AG04450 (cell line): Measurements from ENCODE around the gene ANO6. TPM values are rescaled to one million over a fixed set of nuclear protein-coding genes. Genes with fewer than 3 reads are reported as not detected.

ENCODE experiments used
- CTCF ChIA-PET: fragments of 300-600, 350-600 bp; formaldehyde crosslinking; extraction: SDS; loops from one replicate; lab custom pipeline; 2022; ENCODE audit warnings: antibody characterized with exemption, inconsistent platforms; lab: Charles Lee
- POLR2A ChIA-PET: fragments of 350-600 bp; formaldehyde crosslinking; extraction: SDS; loops from one replicate; lab custom pipeline; 2021; ENCODE audit warnings: antibody characterized with exemption, inconsistent platforms; lab: Yijun Ruan, JAX
- DNase-seq: peaks from one replicate; pipeline ENCODE4 v3.0.0-alpha.2; 2011; ENCODE audit warnings: low read depth, low spot score
- H3K27ac ChIP-seq: one replicate; pipeline ENCODE4 v1.5.1; 2012; ENCODE audit warnings: low read depth, low read length, control low read depth
- H3K27me3 ChIP-seq: one replicate; pipeline ENCODE4 v1.6.0; 2012; ENCODE audit warnings: low read length; ENCODE audit not compliant: control insufficient read depth, insufficient read depth
- H3K4me3 ChIP-seq: 2 replicates; pipeline ENCODE4 v1.5.1; 2011; ENCODE audit warnings: mild to moderate bottlenecking, low read depth, low read length, control low read depth
- H3K9me3 ChIP-seq: 2 replicates; pipeline ENCODE4 v1.5.1; 2012; ENCODE audit warnings: low read length; ENCODE audit not compliant: control insufficient read depth, insufficient read depth
- CTCF ChIP-seq: IDR thresholded peaks from 2 replicates; pipeline ENCODE4 v1.5.1; 2011; ENCODE audit warnings: low read depth, low read length, control low read depth, inconsistent platforms
- polyA plus RNA-seq: library from polyadenylated mRNA; depleted of rRNA; stranded (reverse); fragments of >200 nt; gene quantifications from 2 replicates; pipeline ENCODE4 v1.2.3, GENCODE V29; 2011

Gene ANO6
- polyA plus RNA-seq, 1 experiment: 51.9 TPM

GRCh38 chr12:45291518-45291917 is 75.6 kb downstream of the ANO6 start:
- Histone ChIP-seq H3K27me3 (no peaks in the 10 kb centered on the region), H3K4me3 (no peak overlapping the region), H3K27ac (no peak overlapping the region), H3K9me3 (no peaks in the 10 kb centered on the region)
- POLR2A ChIA-PET: no interaction called here
- DNase-seq: no peak
- CTCF ChIA-PET: interaction anchor here (2.2 kb wide), 1 partner anchor 22 kb away, joined by 5 read pairs; no protein-coding TSS in a partner anchor
- no peak for TF ChIP-seq CTCF

GRCh38 chr12:45292486-45293195 is 76.7 kb downstream of the ANO6 start:
- ChIA-PET POLR2A (no interaction called here), CTCF (interaction anchor here (0.5 to 0.8 kb wide), 3 partner anchors 44 to 466 kb away, joined by 3 to 4 read pairs (median 3); no protein-coding TSS in a partner anchor)

DNA sequence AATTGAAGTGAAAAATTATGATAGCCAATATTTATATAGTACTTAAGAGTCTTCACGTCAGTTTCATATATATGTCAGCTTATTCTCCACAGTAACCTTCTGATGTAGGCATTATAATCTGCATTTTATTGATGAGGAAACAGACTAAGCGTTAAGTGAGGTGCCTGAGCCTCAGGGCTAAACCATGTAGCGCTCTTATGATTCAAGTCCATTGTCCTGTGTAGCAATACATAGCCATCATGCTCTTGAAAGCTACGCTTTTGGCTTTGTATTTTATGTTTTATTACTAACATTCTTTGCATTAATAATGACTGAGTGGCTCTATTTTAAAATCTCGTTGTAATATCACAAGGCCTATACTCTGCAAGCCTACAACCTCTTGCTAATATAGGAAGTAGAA is 79.0 kb downstream of the ANO6 start:
- no peaks in the 10 kb centered on the region for H3K27me3 ChIP-seq
- TF ChIP-seq CTCF: no peak
- no peak for DNase-seq
- H3K27ac ChIP-seq: no peak overlapping the region
- no peak overlapping the region for H3K4me3 ChIP-seq
- no peaks in the 10 kb centered on the region for H3K9me3 ChIP-seq
- ChIA-PET POLR2A (no interaction called here), CTCF (no interaction called here)

More at GRCh38 chr12:45292486-45293195, 76.7 kb downstream of the ANO6 start:
- no peaks in the 10 kb centered on the region for H3K27me3 ChIP-seq
- no peak for DNase-seq
- H3K9me3 ChIP-seq: no peaks in the 10 kb centered on the region
- no peak for TF ChIP-seq CTCF
- H3K27ac ChIP-seq: peak overlapping the region; percentile 42
- no peak overlapping the region for H3K4me3 ChIP-seq

- TF ChIP-seq CTCF: no peak
- Histone ChIP-seq H3K9me3 (no peaks in the 10 kb centered on the region), H3K4me3 (no peak overlapping the region), H3K27me3 (no peaks in the 10 kb centered on the region), H3K27ac (no peak overlapping the region)
- ChIA-PET CTCF (interaction anchor here (0.6 kb wide), 1 partner anchor 81 kb away, joined by 3 read pairs; no protein-coding TSS in a partner anchor), POLR2A (no interaction called here)
- no peak for DNase-seq
Measured at GRCh38 chr12:45296046-45296586, 80.2 kb downstream of the ANO6 start.

- H3K27ac ChIP-seq: no peak overlapping the region
- H3K4me3 ChIP-seq: no peak overlapping the region
- DNase-seq: no peak
- ChIA-PET CTCF (interaction anchor here (0.6 to 1.3 kb wide), 3 partner anchors 83 to 962 kb away, joined by 3 to 5 read pairs (median 3); no protein-coding TSS in a partner anchor), POLR2A (interaction anchor here (0.6 kb wide), 1 partner anchor 82 kb away, joined by 3 read pairs; the partner anchor contains the start of gene ANO6)
- no peaks in the 10 kb centered on the region for H3K27me3 ChIP-seq
- no peaks in the 10 kb centered on the region for H3K9me3 ChIP-seq
- TF ChIP-seq CTCF: no peak
Measured at GRCh38 chr12:45298047-45298446, 82.2 kb downstream of the ANO6 start.
